C1 segment of cervical spinal cord (tissue), 14 donors: ENCODE results near the gene SSBP1.
"Not testable (repeated sequence)": the region's sequence is repeated elsewhere in the genome, so short reads cannot be mapped to it uniquely, and the experiment has no call there.

ENCODE experiments used
- DNase-seq, 14 donors: peaks; one replicate each; lab custom pipeline; 2025; lab: John Stamatoyannopoulos, UW

SSBP1 gene, protein sequence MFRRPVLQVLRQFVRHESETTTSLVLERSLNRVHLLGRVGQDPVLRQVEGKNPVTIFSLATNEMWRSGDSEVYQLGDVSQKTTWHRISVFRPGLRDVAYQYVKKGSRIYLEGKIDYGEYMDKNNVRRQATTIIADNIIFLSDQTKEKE

DNA sequence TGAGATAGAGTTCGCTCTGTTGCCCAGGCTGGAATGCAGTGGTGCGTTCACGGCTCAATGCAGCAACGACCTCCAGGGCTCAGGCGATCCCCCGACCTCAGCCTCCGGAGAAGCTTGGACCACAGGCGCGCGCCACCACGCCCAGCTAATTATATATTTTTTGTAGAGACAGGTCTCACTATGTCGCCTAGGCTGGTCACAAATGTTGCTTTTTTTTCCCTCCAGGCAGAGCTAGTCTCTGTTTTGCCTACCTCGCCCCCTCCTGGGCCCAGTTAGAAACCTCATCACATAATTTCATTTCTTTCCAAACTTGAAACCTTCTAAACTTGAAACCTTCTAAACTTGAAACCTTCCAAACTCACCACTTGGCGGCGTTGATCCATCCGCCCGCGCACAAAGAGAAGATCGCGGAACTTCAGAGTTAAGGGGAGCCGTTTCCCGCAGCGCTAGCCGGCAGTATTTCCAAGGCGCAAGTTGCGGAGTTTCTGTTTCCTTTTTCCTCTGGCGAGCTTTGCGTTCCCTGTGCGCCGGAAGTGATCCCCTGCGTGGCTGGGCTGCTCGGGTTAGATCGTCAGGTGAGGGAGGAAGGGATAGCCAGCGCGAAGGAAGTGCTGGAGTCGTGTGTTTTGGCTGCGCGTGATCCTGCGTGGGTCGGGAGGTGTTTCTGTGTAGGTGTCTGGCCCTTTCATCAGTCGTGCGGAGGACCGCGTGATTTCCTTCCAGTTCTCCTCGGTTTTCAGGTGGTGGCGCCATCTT lies at the start of gene SSBP1:
Gene SSBP1 (plus strand): TSS at position 523 of the 756 bp plus-strand sequence. CDS start 809 bp downstream, outside the sequence.
- DNase-seq, result peak; percentile 45 to 93 (median 88)

- not testable (repeated sequence) for DNase-seq
Observed at GRCh38 chr7:141689072-141689825, 48.9 kb upstream of the SSBP1 start.

GRCh38 chr7:141691540-141691939 lies 46.6 kb upstream of the SSBP1 start:
- no peak for DNase-seq

GRCh38 chr7:141691961-141692360 lies 46.2 kb upstream of the SSBP1 start:
- no peak for DNase-seq

DNA sequence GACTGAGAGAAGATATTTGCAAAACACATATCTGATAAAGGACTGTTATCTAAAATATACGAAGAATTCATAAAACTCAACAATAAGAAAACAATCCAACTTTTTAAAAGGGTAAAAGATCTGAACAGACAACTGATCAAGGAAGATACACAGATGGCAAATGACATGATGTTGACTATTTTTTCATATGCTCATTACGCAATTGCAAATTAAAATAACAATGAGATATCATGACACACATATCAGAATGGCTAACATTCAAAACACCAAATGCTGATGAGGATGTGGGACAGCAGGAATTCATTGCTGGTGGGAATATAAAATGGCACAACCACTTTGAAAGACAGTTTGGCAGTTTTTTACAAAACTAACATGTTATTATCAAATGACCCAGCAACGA lies 45.1 kb upstream of the SSBP1 start:
- no peak for DNase-seq

- DNase-seq, result peak in 1 of 14 donors; percentile 26
Observed at GRCh38 chr7:141695803-141696289, 42.3 kb upstream of the SSBP1 start.

DNA sequence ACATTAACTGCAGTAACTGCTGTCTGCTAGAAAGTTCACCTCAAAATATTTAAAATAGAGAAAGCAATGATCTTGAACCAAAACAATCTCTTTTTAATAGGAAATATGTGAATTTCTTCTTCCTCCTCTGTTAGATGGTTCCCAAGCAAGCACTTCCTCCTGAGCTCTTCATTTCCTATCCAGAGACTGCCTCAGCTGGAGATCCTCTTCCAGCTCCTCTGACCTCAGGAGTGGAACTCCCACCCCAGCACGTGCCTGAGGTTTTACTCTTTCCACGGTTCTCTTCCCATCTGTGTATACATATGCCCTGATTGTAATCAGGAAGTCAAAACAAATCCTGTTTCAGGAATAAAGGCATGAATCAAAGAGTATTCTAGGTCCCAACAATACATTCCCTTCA lies 41.8 kb upstream of the SSBP1 start:
- DNase-seq, result no peak

GRCh38 chr7:141697211-141697871 lies 40.8 kb upstream of the SSBP1 start:
- DNase-seq, result peak in 8 of 14 donors; percentile 14 to 48 (median 38)

GRCh38 chr7:141698247-141699015 lies 39.7 kb upstream of the SSBP1 start:
- peak in 2 of 14 donors; percentile 23 to 34 for DNase-seq

- no peak for DNase-seq
Observed at GRCh38 chr7:141699860-141700259, 38.3 kb upstream of the SSBP1 start.

- DNase-seq, result peak in 2 of 14 donors; percentile 44 to 46
Observed at GRCh38 chr7:141700296-141700847, 37.8 kb upstream of the SSBP1 start.

DNA sequence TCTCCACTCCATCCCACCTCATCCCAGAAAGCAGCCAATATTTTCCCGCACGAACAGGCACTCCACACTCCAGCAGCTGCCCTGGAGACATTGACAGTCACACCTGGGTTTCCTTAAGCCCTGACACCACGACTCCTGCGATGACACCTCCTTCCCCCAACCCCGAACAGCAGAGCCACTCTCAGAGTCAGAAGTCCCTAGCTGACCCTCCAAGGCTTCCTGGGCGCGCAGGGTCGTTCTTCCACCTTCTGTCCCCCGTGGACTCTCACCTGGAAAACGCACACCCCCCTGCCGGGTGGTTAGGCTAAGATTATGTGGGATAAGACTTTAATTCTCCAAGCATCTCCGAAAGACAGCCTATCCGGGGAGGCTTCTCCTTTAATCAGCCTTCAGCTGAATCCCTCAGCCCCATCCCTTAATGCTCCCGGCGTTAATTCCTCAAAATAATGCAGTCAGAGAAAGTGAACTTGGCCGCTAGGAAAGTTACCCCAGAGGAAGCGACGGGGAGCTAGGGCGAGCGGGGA lies 37.2 kb upstream of the SSBP1 start:
- peak in 4 of 14 donors; percentile 44 to 63 (median 54) for DNase-seq

DNA sequence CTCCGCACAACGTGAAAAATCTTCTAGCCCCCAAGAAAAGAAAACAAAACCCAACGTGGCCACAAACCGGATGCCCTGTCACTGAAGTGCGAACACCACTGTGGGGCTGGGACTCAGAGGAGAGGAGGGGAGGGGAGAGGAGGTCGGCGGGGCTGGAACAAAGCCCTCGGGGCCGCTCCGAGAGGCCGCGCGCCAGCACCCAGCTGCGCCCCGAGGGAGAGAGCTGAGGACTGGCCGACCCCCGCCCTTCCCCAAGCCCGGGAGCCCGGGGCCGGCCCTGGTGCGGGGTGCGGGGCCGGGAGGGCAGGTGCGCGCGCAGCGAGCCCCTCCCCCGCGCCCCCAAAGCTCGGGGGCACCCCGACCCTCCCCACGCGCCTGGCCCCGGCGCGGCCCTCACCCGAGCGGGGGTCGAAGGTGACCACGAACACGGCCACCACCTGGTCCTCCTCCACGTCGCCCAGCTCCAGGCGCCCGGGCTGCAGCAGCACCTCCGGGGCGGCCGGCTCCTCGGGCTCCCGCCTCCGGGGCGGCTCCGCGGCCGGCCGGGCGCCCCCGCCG lies 36.6 kb upstream of the SSBP1 start:
- DNase-seq, result peak in 8 of 14 donors; percentile 19 to 78 (median 46)

DNA sequence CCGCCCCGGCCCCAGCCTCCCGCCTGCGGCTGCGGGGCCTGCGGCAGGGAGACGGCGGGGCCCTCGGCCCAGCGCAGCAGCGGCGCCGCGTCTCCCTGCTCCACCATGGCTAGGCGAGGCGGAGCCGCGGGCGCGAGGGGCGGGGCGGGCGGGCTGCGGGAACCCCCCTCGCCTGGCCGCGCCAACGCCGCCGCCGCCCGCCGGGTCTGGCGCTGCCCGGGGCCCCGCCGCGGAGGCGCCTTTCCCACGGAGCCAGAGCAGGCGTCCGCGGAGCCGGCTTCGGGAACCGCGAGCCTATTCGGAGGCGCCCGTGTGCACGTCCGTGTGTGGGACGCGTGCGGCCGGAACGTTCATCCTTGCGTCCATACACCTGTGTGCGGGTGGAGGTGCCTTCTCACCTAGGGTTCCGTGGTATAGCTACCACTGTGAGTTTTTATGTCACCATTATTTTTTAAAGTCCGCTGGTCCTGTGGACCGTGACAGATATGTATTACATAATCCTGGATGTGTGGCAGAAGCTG lies 36.1 kb upstream of the SSBP1 start, which contains the start of gene DENND11:
Gene DENND11 (minus strand): TSS at position 120 of the 521 bp plus-strand sequence. CDS start 13 bp downstream, at position 107.
- DNase-seq, result peak in 6 of 14 donors; percentile 41 to 78 (median 58)

DNA sequence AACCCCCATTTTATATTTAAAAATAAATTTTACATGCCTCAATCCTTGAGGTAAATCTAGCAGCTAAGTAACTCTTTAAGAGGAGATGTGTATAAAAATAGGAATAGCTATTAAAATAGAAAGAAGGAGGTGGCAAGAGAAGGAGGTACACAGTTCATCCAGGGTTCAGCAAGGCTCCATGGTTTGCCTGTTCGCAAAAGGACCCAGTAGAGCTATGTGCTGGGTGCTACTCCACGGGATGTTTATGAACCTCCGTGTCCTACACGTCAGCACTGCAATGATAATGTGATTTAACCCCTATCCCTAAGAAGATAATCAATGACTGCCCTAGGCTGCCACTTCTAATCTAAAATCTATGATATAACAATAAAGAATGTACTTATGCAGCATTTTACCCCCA lies 35.3 kb upstream of the SSBP1 start:
- no peak for DNase-seq

DNA sequence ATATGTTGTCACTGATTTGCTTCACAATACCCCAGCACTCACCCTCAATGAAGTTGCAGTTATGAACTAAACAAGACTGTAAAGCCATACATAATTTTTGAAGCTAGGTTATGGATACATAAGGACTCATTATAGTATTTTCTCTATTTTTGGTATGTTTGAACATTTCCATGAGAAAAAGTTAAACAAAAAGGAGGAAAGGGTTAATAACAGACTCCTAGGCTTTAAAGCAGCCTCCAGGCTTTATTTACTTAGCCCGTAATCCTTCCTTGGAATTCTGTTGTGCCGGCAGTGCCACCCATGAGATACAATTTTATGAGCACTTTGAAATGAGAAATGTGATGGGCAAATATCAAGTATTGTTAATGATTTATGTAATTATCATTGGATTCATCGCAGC lies 34.0 kb upstream of the SSBP1 start:
- DNase-seq, result no peak

GRCh38 chr7:141704741-141705140 lies 33.4 kb upstream of the SSBP1 start:
- DNase-seq, result no peak

GRCh38 chr7:141706239-141707064 lies 31.7 kb upstream of the SSBP1 start:
- no peak for DNase-seq

GRCh38 chr7:141708351-141708750 lies 29.8 kb upstream of the SSBP1 start, which contains the start of gene WEE2:
WEE2 (plus strand) TSS chr7:141708353; CDS start chr7:141708759, 406 bp downstream.
- no peak for DNase-seq
